ENCODE measurements around the gene CLDN24.

GRCh38 chr4:183337833-183338232 is 15.6 kb upstream of the CLDN24 start:
- TF ChIP-seq CTCF (IDR thresholded peaks at IDR 0.05) (no peak), POLR2A (IDR thresholded peaks at IDR 0.05) (no peak)
